Stimulated activated CD4-positive, alpha-beta T cell treated with anti-CD3 and anti-CD28 coated beads, TNF-alpha, amount 100 ng/mL, for 48 hours (primary cell): Measurements from ENCODE around the gene FAM227A.

Experiments
- DNase-seq, 3 donors: peaks; one replicate each; pipeline ENCODE4 v3.0.0-alpha.2; 2020; ENCODE audit warnings: low read depth in 3 of 3

Gene FAM227A

DNA sequence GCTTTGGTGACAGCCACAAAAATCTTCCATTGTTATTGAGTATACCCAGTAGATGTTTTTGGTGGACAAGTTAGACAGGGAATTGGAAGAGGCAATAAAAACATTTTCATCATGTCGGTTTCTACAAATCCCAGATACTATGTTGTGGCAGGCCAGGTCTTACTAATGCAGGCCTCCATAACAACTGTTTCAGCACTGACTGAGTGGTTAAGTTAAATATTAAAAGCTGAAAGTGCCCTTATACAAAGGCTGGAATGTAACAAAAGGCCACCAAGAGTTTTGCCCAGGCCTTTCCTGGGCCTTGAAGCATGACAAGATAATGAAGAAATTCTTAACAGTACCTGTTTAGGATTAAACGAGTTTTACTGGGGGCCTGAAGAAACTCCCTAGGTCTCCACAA lies 115.5 kb downstream of the FAM227A start:
- no peak for DNase-seq

GRCh38 chr22:38531251-38531938 lies 124.8 kb downstream of the FAM227A start:
- no peak for DNase-seq
